HepG2 (cell line): Measurements from ENCODE around the gene DUS2.

Experiments used
- HBP1 ChIP-seq: IDR thresholded peaks from 2 replicates; pipeline ENCODE4 v1.6.1; 2016; ENCODE audit warnings: low read depth, control low read depth
- HDAC2 ChIP-seq: sonication (generic); formaldehyde crosslinking; IDR thresholded peaks from 2 replicates; pipeline ENCODE4 v1.4.0; 2020; ENCODE audit warnings: missing genetic modification reagents
- RAD21 ChIP-seq: fragments of 450-650 bp; formaldehyde crosslinking; IDR thresholded peaks from 2 replicates; pipeline ENCODE4 v1.5.0; 2020; ENCODE audit warnings: mild to moderate bottlenecking
- ZNF124 ChIP-seq: sonication (generic); formaldehyde crosslinking; IDR thresholded peaks from 2 replicates; pipeline ENCODE4 v1.4.0; 2020; ENCODE audit warnings: missing genetic modification reagents
- TF ChIP-seq, protein P1 (sequence below): sonication (generic); formaldehyde crosslinking; IDR thresholded peaks from 2 replicates; pipeline ENCODE4 v1.4.0; 2020; ENCODE audit warnings: mild to moderate bottlenecking, low read depth, missing genetic modification reagents

- TF ChIP-seq ZNF124 (CRISPR knock-in tag), result no peak
- no peak for TF ChIP-seq RAD21 (CRISPR knock-in tag)
- no peak for TF ChIP-seq HBP1 (CRISPR knock-in tag)
- TF ChIP-seq, protein P1, sequence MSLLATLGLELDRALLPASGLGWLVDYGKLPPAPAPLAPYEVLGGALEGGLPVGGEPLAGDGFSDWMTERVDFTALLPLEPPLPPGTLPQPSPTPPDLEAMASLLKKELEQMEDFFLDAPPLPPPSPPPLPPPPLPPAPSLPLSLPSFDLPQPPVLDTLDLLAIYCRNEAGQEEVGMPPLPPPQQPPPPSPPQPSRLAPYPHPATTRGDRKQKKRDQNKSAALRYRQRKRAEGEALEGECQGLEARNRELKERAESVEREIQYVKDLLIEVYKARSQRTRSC (CRISPR knock-in tag), result no peak
- TF ChIP-seq HDAC2, result no peak
These were observed 105.7 kb downstream of the DUS2 start for GRCh38 chr16:68128577-68129305.
